ENCODE data around the gene SNX15. TPM values are rescaled to one million over a fixed set of nuclear protein-coding genes. Genes with fewer than 3 reads are reported as not detected.

Gene SNX15
- total RNA-seq, 2 donors from 2014 or later, result 14.2 to 16.4 TPM

DNA sequence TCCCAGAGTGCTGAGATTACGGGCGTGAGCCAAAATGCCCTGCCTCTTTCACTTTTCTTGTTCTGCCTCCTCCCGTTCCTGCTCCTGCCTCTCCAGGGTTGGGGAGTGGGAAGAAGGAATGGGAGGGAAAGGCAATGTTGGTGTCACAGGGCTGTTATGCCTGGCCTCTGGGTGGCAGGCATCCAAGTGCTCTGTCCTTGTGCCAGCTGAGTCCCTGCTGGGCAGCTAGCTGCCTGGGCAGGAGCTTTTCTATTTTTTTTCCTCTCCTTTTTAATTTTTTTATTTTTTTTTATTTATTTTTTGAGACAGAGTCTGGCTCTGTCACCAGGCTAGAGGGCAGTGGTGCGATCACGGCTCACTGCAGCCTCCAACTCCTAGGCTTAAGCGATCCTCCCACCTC is 9.7 kb downstream of the SNX15 start:
- TF ChIP-seq, protein P1, sequence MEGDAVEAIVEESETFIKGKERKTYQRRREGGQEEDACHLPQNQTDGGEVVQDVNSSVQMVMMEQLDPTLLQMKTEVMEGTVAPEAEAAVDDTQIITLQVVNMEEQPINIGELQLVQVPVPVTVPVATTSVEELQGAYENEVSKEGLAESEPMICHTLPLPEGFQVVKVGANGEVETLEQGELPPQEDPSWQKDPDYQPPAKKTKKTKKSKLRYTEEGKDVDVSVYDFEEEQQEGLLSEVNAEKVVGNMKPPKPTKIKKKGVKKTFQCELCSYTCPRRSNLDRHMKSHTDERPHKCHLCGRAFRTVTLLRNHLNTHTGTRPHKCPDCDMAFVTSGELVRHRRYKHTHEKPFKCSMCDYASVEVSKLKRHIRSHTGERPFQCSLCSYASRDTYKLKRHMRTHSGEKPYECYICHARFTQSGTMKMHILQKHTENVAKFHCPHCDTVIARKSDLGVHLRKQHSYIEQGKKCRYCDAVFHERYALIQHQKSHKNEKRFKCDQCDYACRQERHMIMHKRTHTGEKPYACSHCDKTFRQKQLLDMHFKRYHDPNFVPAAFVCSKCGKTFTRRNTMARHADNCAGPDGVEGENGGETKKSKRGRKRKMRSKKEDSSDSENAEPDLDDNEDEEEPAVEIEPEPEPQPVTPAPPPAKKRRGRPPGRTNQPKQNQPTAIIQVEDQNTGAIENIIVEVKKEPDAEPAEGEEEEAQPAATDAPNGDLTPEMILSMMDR (conservative IDR thresholded peaks at IDR 0.05), result no peak
- H3K4me3 Mint-ChIP-seq, result no peak overlapping the region
- Histone ChIP-seq H3K9me3 (ENCODE audit: control insufficient read depth, low read length) (no peaks in the 10 kb centered on the region), H3K36me3 (ENCODE audit: control insufficient read depth, insufficient read depth, low read length) (peaks cover 5% of the 10 kb centered on the region), H3K27me3 (ENCODE audit: control insufficient read depth, insufficient read depth, low read length, poor library complexity, severe bottlenecking) (no peaks in the 10 kb centered on the region), H3K4me1 (ENCODE audit: control insufficient read depth, insufficient read depth, low read length) (no peaks in the 10 kb centered on the region), H3K27ac (ENCODE audit: low read depth, low read length) (no peak overlapping the region), H3K9ac (ENCODE audit: extremely low read depth, low read length, poor library complexity, severe bottlenecking) (no peak overlapping the region), H3K4me3 (ENCODE audit: low read length) (no peak overlapping the region)
- peaks cover 2% of the 10 kb centered on the region for H3K4me1 Mint-ChIP-seq
- DNase-seq, result no peak
- H3K27me3 Mint-ChIP-seq (ENCODE audit: insufficient read depth), result no peaks in the 10 kb centered on the region
- no peaks in the 10 kb centered on the region for H3K9me3 Mint-ChIP-seq
- 92 to 94% methylated on average over 2 to 6 of the region's 6 CpGs for WGBS, 2 experiments (ENCODE audit: insufficient coverage in 1 of 2, insufficient read length in 1 of 2)
- H3K36me3 Mint-ChIP-seq (ENCODE audit: low read depth), result peaks cover 22% of the 10 kb centered on the region
- no peak overlapping the region for H3K27ac Mint-ChIP-seq

DNA sequence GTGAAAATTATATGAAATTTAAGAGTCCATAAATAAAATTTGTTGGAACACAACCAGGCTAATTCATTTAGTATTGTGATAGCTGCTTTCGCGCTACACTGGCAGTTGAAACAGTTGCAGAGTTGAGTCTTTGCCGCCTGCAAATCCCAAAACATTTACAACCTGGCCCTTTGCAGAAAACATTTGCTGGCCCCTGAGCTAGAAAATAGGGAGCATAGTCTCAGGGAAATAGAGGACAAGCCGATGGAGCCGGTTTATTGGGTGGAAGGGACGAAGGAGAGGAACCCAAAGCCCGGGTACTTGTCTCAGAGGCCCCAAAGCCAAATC is 13.2 kb downstream of the SNX15 start:
- TF ChIP-seq, protein P1 (conservative IDR thresholded peaks at IDR 0.05), result no peak
- Histone ChIP-seq H3K9me3 (ENCODE audit: control insufficient read depth, low read length) (no peaks in the 10 kb centered on the region), H3K36me3 (ENCODE audit: control insufficient read depth, insufficient read depth, low read length) (peaks cover 12% of the 10 kb centered on the region), H3K9ac (ENCODE audit: extremely low read depth, low read length, poor library complexity, severe bottlenecking) (peak overlapping the region; percentile 63), H3K27me3 (ENCODE audit: control insufficient read depth, insufficient read depth, low read length, poor library complexity, severe bottlenecking) (no peaks in the 10 kb centered on the region), H3K4me3 (ENCODE audit: low read length) (peak overlapping the region; percentile 84), H3K27ac (ENCODE audit: low read depth, low read length) (peak overlapping the region; percentile 91), H3K4me1 (ENCODE audit: control insufficient read depth, insufficient read depth, low read length) (no peaks in the 10 kb centered on the region)
- no peak for DNase-seq
- Mint-ChIP-seq H3K27ac (peak overlapping the region; percentile 96), H3K36me3 (ENCODE audit: low read depth) (peaks cover 24% of the 10 kb centered on the region), H3K4me3 (peak overlapping the region; percentile 77), H3K27me3 (ENCODE audit: insufficient read depth) (no peaks in the 10 kb centered on the region), H3K4me1 (peaks cover 2% of the 10 kb centered on the region), H3K9me3 (no peaks in the 10 kb centered on the region)
- WGBS, 2 experiments (ENCODE audit: insufficient coverage in 1 of 2, insufficient read length in 1 of 2), result 28 to 31% methylated on average over 7 of the region's 7 CpGs

DNA sequence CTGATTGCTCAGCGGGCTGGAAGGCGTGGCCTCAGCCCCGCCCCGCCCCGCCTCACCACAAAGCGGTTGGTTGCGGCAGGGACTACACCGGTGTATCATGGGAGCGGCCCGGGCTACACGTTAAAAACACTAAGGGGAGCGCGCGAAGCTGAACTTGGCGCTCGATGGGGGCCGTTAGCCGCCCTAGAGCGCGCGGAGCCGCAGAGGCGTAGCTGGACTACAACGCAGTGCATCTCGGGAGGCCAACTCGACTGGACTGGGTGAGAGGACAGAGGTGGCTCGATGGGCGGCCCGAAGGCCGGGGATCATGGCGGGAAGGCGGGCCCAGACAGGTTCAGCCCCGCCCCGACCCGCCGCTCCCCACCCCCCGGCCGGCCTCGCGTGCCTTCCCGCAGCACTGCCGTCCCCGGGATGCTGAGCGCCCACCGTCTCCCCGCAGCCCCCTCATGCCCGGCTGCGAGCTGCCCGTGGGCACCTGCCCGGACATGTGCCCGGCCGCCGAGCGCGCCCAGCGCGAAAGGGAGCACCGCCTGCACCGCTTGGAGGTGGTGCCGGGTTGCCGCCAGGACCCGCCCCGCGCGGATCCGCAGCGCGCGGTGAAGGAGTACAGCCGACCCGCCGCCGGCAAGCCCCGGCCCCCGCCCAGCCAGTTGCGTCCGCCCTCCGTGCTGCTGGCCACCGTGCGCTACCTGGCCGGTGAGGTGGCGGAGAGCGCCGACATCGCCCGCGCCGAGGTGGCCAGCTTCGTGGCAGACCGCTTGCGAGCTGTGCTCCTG is 13.8 kb downstream of the SNX15 start, which contains the start of gene SAC3D1:
Gene SAC3D1, plus strand, starts transcription at position 364 of the 776 bp plus-strand sequence. Its CDS starts 83 bp downstream, at position 447.
- peak within 1 kb of the TSS; percentile 63 for H3K9ac ChIP-seq (ENCODE audit: extremely low read depth, low read length, poor library complexity, severe bottlenecking)
- Mint-ChIP-seq H3K27me3 (ENCODE audit: insufficient read depth) (no peaks in the 10 kb centered on the region), H3K36me3 (ENCODE audit: low read depth) (peaks cover 19% of the 10 kb centered on the region), H3K4me3 (peak within 1 kb of the TSS; percentile 77), H3K9me3 (no peaks in the 10 kb centered on the region), H3K4me1 (peaks cover 2% of the 10 kb centered on the region), H3K27ac (peak within 1 kb of the TSS; percentile 96)
- H3K4me3 ChIP-seq (ENCODE audit: low read length), result peak within 1 kb of the TSS; percentile 84
- no peaks in the 10 kb centered on the region for H3K4me1 ChIP-seq (ENCODE audit: control insufficient read depth, insufficient read depth, low read length)
- H3K9me3 ChIP-seq (ENCODE audit: control insufficient read depth, low read length), result no peaks in the 10 kb centered on the region
- H3K27ac ChIP-seq (ENCODE audit: low read depth, low read length), result peak within 1 kb of the TSS; percentile 91
- TF ChIP-seq, protein P1 (conservative IDR thresholded peaks at IDR 0.05), result no peak
- 0% methylated on average over 39 to 91 of the region's 91 CpGs for WGBS, 2 experiments (ENCODE audit: insufficient coverage in 1 of 2, insufficient read length in 1 of 2)
- H3K36me3 ChIP-seq (ENCODE audit: control insufficient read depth, insufficient read depth, low read length), result peaks cover 12% of the 10 kb centered on the region
- DNase-seq, result peak; percentile 97
- no peaks in the 10 kb centered on the region for H3K27me3 ChIP-seq (ENCODE audit: control insufficient read depth, insufficient read depth, low read length, poor library complexity, severe bottlenecking)

All from endodermal cell (in vitro differentiated cells).